GM20431 (cell line): Measurements from ENCODE around the gene TMEM86A.

Experiments used
- in situ Hi-C: fragments of 300-500 bp; cut with MseI, MboI; formaldehyde crosslinking; loops from one replicate; pipeline ENCODE4 v1.15.0; 2020; ENCODE audit warnings: low sequenced_read_pairs; ENCODE audit not compliant: unreplicated experiment

TMEM86A gene

DNA sequence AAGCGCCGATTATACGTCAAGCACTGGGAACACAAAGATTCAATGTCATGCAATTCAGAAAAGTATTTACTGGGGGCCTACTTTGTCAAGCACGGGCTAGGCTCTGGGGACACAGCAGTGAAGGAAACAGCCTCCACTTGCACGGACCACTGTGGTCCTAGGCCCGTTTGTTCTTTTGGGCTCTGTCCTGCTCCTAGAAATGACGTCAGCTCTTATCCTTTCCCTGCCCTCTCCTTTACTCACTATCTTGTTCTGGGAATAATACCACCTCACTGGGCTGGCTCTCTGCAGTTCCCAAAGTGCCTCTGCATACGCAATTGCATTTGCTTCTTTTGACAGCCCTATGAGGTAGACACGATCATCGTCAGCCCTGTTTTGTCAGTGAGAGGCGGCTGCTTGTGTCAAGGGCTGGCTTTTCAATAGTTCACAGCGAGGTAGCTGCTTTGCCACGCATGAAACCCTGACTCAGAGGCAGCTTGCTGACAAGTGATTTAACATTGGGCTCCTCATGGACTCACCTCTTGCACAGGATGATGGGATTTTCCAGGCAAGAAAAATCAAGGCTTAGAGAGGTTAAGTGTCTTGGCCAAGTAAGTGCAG, 50.3 kb downstream of the TMEM86A start:
- in situ Hi-C loops = loop anchor here (25.0 kb wide), 1 partner anchor 637 kb away; the partner anchor contains the start of gene SAAL1

DNA sequence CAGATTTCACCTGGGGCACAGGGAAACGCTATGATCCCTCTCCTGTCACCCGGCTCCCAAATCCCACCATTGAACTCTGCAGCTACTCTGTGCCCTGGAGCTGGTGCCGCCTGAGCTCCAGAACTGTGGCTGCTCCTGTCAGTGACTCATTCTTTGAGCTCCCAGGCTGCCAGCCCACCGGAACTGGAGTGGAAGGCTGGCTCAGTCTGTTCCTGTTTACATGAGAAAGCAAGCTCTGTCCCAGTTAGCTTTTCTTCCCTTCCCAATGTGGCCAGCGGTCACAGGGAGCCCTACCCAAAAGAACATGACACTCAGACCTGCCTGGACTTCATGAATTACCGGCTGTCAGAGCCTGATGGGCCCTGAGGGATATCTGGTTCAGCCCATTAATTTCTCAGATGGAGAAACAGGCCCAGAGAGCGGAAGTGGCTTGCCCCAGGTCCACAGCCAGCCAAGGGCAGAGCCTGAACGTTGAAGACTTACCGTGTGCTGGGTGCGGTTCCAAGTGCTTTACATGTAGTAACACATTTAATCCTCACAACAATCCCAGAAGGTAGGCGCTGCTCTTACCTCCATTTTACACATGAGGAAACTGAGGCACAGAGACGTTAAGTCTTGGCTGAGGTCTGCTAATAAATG, 51.2 kb downstream of the TMEM86A start:
- in situ Hi-C loops = loop anchor here (25.0 kb wide), 1 partner anchor 637 kb away; the partner anchor contains the start of gene SAAL1

- in situ Hi-C loops = no loop called here
These were observed 52.4 kb downstream of the TMEM86A start for GRCh38 chr11:18750944-18751343.

DNA sequence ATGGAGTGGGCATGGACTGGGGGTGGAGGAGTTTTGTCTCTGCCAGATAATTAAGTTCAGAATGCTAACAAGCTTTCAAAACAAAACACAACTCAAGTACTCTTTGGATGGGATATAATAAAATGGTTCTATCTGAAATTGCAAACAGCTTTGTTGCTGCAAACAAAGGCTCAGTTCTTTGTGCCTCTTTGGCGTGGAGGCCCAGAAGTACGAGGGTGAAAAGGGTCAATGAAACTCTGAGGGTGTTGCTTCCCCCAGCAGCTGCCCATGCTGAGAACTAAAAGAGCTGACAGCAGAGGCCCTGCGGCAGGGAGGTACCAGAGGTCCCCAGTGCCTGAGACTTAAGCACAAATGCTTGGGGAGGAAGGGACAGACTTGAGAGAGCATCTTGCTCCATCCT, 53.9 kb downstream of the TMEM86A start:
- in situ Hi-C loops = no loop called here

DNA sequence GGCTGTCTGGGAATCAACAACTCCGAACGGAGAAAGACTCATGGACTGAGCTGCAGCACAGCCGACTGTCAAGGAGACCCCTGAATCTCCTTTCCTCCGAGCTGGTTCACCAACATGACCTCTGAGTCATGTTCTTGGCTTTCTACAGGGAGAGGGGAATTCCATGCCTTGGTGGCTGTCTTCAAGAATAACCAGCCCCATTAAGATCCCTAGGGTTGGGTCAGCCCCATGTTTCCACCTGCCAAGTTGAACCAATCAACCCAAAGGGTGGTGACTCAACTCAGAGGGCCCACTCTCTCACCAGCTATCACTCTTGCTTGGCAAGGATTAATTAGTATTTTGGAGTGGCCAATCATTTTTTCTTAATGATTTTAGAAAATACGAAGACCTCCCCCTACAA, 55.7 kb downstream of the TMEM86A start:
- in situ Hi-C loops = no loop called here
